ENCODE data around the gene SFXN3. TPM values are rescaled to one million over a fixed set of nuclear protein-coding genes. Genes with fewer than 3 reads are reported as not detected.

Gene SFXN3
- total RNA-seq, 4 donors from 2014 or later: 57.6 to 296 (median 74.3) TPM

- TF ChIP-seq EP300 (IDR thresholded peaks at IDR 0.05): no peak
- TF ChIP-seq POLR2A (IDR thresholded peaks at IDR 0.05): no peak
- TF ChIP-seq POLR2AphosphoS5 (IDR thresholded peaks at IDR 0.05): no peak
- no peak for TF ChIP-seq CTCF (IDR thresholded peaks at IDR 0.05)
- H3K27ac ChIP-seq: no peak overlapping the region
- no peaks in the 10 kb centered on the region for H3K9me3 ChIP-seq
- H3K36me3 ChIP-seq: no peaks in the 10 kb centered on the region
- no peak overlapping the region for H3K4me3 ChIP-seq
- DNase-seq (ENCODE audit: low spot score in 2 of 2): no peak
- H3K27me3 ChIP-seq: peaks cover 47% of the 10 kb centered on the region
- WGBS: 40% methylated on average over 22 of the region's 25 CpGs
- H3K4me1 ChIP-seq: peaks cover 40% of the 10 kb centered on the region
These were observed 15.6 kb downstream of the SFXN3 start for GRCh38 chr10:101046332-101047238.

GRCh38 chr10:101047268-101047667 lies 16.2 kb downstream of the SFXN3 start:
- no peaks in the 10 kb centered on the region for H3K9me3 ChIP-seq
- H3K27ac ChIP-seq: no peak overlapping the region
- TF ChIP-seq POLR2AphosphoS5 (IDR thresholded peaks at IDR 0.05) (no peak), EP300 (IDR thresholded peaks at IDR 0.05) (no peak), POLR2A (IDR thresholded peaks at IDR 0.05) (no peak), CTCF (IDR thresholded peaks at IDR 0.05) (no peak)
- H3K36me3 ChIP-seq: no peaks in the 10 kb centered on the region
- no peak overlapping the region for H3K4me3 ChIP-seq
- 37% methylated on average over 16 of the region's 16 CpGs for WGBS
- no peak for DNase-seq (ENCODE audit: low spot score in 2 of 2)
- H3K27me3 ChIP-seq: peaks cover 47% of the 10 kb centered on the region
- H3K4me1 ChIP-seq: peaks cover 38% of the 10 kb centered on the region

GRCh38 chr10:101047961-101048892 lies 17.2 kb downstream of the SFXN3 start:
- H3K27ac ChIP-seq: no peak overlapping the region
- H3K9me3 ChIP-seq: no peaks in the 10 kb centered on the region
- H3K4me1 ChIP-seq: peaks cover 33% of the 10 kb centered on the region
- no peaks in the 10 kb centered on the region for H3K36me3 ChIP-seq
- TF ChIP-seq CTCF (IDR thresholded peaks at IDR 0.05): no peak
- TF ChIP-seq POLR2AphosphoS5 (IDR thresholded peaks at IDR 0.05): no peak
- TF ChIP-seq EP300 (IDR thresholded peaks at IDR 0.05): no peak
- no peak for DNase-seq (ENCODE audit: low spot score in 2 of 2)
- 11% methylated on average over 55 of the region's 62 CpGs for WGBS
- peaks cover 47% of the 10 kb centered on the region for H3K27me3 ChIP-seq
- H3K4me3 ChIP-seq: peak overlapping the region; percentile 15

GRCh38 chr10:101050208-101051069 lies 19.4 kb downstream of the SFXN3 start:
- DNase-seq (ENCODE audit: low spot score in 2 of 2): peak in 1 of 2 donors; percentile 78
- no peaks in the 10 kb centered on the region for H3K36me3 ChIP-seq
- no peak overlapping the region for H3K27ac ChIP-seq
- peak overlapping the region; percentile 15 for H3K4me3 ChIP-seq
- H3K9me3 ChIP-seq: no peaks in the 10 kb centered on the region
- peaks cover 47% of the 10 kb centered on the region for H3K27me3 ChIP-seq
- TF ChIP-seq POLR2AphosphoS5 (IDR thresholded peaks at IDR 0.05): no peak
- TF ChIP-seq CTCF (IDR thresholded peaks at IDR 0.05): peak; percentile 35 to 97
- H3K4me1 ChIP-seq: peaks cover 27% of the 10 kb centered on the region
- WGBS: 29% methylated on average over 18 of the region's 42 CpGs
